Hypothalamus (tissue), 51 donors: ENCODE results near the gene XYLT1.
"Not testable (repeated sequence)": the region's sequence is repeated elsewhere in the genome, so short reads cannot be mapped to it uniquely, and the experiment has no call there.

Source experiments
- DNase-seq, 51 donors: peaks; one replicate each; lab custom pipeline; 2025; lab: John Stamatoyannopoulos, UW

XYLT1 gene

GRCh38 chr16:17435318-17435717, 35.4 kb downstream of the XYLT1 start:
- DNase-seq = no peak

- DNase-seq = no peak
Observed at GRCh38 chr16:17433577-17434451, 36.9 kb downstream of the XYLT1 start.

GRCh38 chr16:17432901-17433576, 37.7 kb downstream of the XYLT1 start:
- no peak for DNase-seq

- DNase-seq = no peak
Observed at GRCh38 chr16:17431968-17432625, 38.7 kb downstream of the XYLT1 start.

- DNase-seq = no peak
Observed at GRCh38 chr16:17431012-17431411, 39.7 kb downstream of the XYLT1 start.

GRCh38 chr16:17426451-17426850, 44.3 kb downstream of the XYLT1 start:
- no peak for DNase-seq

- no peak for DNase-seq
Observed at GRCh38 chr16:17424771-17425170, 46.0 kb downstream of the XYLT1 start.

GRCh38 chr16:17423221-17423620, 47.5 kb downstream of the XYLT1 start:
- no peak for DNase-seq

GRCh38 chr16:17420816-17421215, 49.9 kb downstream of the XYLT1 start:
- DNase-seq = no peak

- no peak for DNase-seq
Observed at GRCh38 chr16:17419266-17419665, 51.5 kb downstream of the XYLT1 start.

GRCh38 chr16:17417740-17418139, 53.0 kb downstream of the XYLT1 start:
- DNase-seq = no peak

GRCh38 chr16:17416461-17417311, 54.1 kb downstream of the XYLT1 start:
- peak in 25 of 51 donors; percentile 8 to 56 (median 23) for DNase-seq

- DNase-seq = no peak
Observed at GRCh38 chr16:17414916-17415315, 55.8 kb downstream of the XYLT1 start.

- DNase-seq = no peak
Observed at GRCh38 chr16:17414421-17414820, 56.3 kb downstream of the XYLT1 start.

- DNase-seq = no peak
Observed at GRCh38 chr16:17413508-17413907, 57.3 kb downstream of the XYLT1 start.

GRCh38 chr16:17412791-17413190, 58.0 kb downstream of the XYLT1 start:
- DNase-seq = no peak

- DNase-seq = no peak
Observed at GRCh38 chr16:17412221-17412620, 58.5 kb downstream of the XYLT1 start.

GRCh38 chr16:17411263-17411662, 59.5 kb downstream of the XYLT1 start:
- DNase-seq = no peak

GRCh38 chr16:17410316-17410715, 60.4 kb downstream of the XYLT1 start:
- not testable (repeated sequence) for DNase-seq

- peak in 25 of 51 donors; percentile 5 to 65 (median 35) for DNase-seq
Observed at GRCh38 chr16:17409894-17410293, 60.9 kb downstream of the XYLT1 start.
